MM.1S (cell line): ENCODE results near the gene TSC22D4.

Experiments
- DNase-seq: peaks from one replicate; pipeline ENCODE4 v3.0.0-alpha.2; 2015
- H2AFZ ChIP-seq: fragments of 300-600 bp; sonication (generic); 2 replicates; pipeline ENCODE4 v1.6.0; 2016; ENCODE audit warnings: antibody characterized with exemption, low read length
- H3F3A ChIP-seq: fragments of 300-600 bp; sonication (generic); 2 replicates; pipeline ENCODE4 v1.6.1; 2016; ENCODE audit warnings: mild to moderate bottlenecking, antibody characterized with exemption, low read length, moderate library complexity, mixed read lengths; ENCODE audit not compliant: insufficient read depth
- H3K27ac ChIP-seq: fragments of 300-600 bp; sonication (generic); 2 replicates; pipeline ENCODE4 v1.5.1; 2016; ENCODE audit warnings: mild to moderate bottlenecking, low read length
- H3K27me3 ChIP-seq: fragments of 300-600 bp; sonication (generic); replicated peaks from 2 replicates; pipeline ENCODE4 v1.6.0; 2016; ENCODE audit warnings: low read length; ENCODE audit not compliant: insufficient read depth
- H3K36me3 ChIP-seq: fragments of 300-600 bp; sonication (generic); replicated peaks from 2 replicates; pipeline ENCODE4 v1.6.1; 2016; ENCODE audit warnings: mild to moderate bottlenecking, low read length, mixed read lengths; ENCODE audit not compliant: insufficient read depth
- H3K4me1 ChIP-seq: fragments of 300-600 bp; sonication (generic); 2 replicates; pipeline ENCODE4 v1.6.1; 2016; ENCODE audit warnings: low read length, mixed read lengths
- H3K4me2 ChIP-seq: fragments of 300-600 bp; sonication (generic); 2 replicates; pipeline ENCODE4 v1.6.0; 2016; ENCODE audit warnings: low read depth, low read length
- H3K4me3 ChIP-seq: fragments of 300-600 bp; sonication (generic); 2 replicates; pipeline ENCODE4 v1.5.1; 2016; ENCODE audit warnings: low read length, mixed read lengths
- H3K79me2 ChIP-seq: fragments of 300-600 bp; sonication (generic); 2 replicates; pipeline ENCODE4 v1.6.1; 2016; ENCODE audit warnings: mixed run types, low read length, mixed read lengths
- H3K9ac ChIP-seq: fragments of 300-600 bp; sonication (generic); 2 replicates; pipeline ENCODE4 v1.6.1; 2016; ENCODE audit warnings: low read length, mixed read lengths
- H3K9me2 ChIP-seq: fragments of 300-600 bp; sonication (generic); replicated peaks from 2 replicates; pipeline ENCODE4 v1.6.1; 2016; ENCODE audit warnings: mild to moderate bottlenecking, low read length, mixed read lengths; ENCODE audit not compliant: insufficient read depth
- H3K9me3 ChIP-seq: fragments of 300-600 bp; sonication (generic); replicated peaks from 2 replicates; pipeline ENCODE4 v1.6.1; 2016; ENCODE audit warnings: mild to moderate bottlenecking, low read length, mixed read lengths; ENCODE audit not compliant: insufficient read depth
- H4K20me1 ChIP-seq: fragments of 300-600 bp; sonication (generic); 2 replicates; pipeline ENCODE4 v1.6.1; 2016; ENCODE audit warnings: mild to moderate bottlenecking, low read length, moderate library complexity, mixed read lengths; ENCODE audit not compliant: insufficient read depth
- CTCF ChIP-seq: fragments of 300-600 bp; sonication (generic); IDR thresholded peaks from 2 replicates; pipeline ENCODE4 v1.5.1; 2016; ENCODE audit warnings: antibody characterized with exemption, low read length, mixed read lengths
- EZH2 ChIP-seq: fragments of 300-600 bp; sonication (generic); optimal IDR thresholded peaks from 2 replicates; pipeline ENCODE3; 2017; ENCODE audit warnings: low read depth, mild to moderate bottlenecking, antibody characterized with exemption, low read length, mixed read lengths
- EZH2phosphoT487 ChIP-seq: fragments of 300-600 bp; sonication (generic); IDR thresholded peaks from 2 replicates; pipeline ENCODE4 v1.6.1; 2018; ENCODE audit warnings: antibody characterized with exemption, low read length

TSC22D4 gene

GRCh38 chr7:100517305-100517704 lies 38.3 kb upstream of the TSC22D4 start:
- no peaks in the 10 kb centered on the region for H4K20me1 ChIP-seq
- H3K9me3 ChIP-seq = no peaks in the 10 kb centered on the region
- no peaks in the 10 kb centered on the region for H3K9me2 ChIP-seq
- DNase-seq = no peak
- no peak overlapping the region for H3K4me3 ChIP-seq
- no peak overlapping the region for H3K9ac ChIP-seq
- H3K27me3 ChIP-seq = no peaks in the 10 kb centered on the region
- H3K4me2 ChIP-seq = no peak overlapping the region
- H3F3A ChIP-seq = no peaks in the 10 kb centered on the region
- no peaks in the 10 kb centered on the region for H3K4me1 ChIP-seq
- TF ChIP-seq EZH2 (no peak), EZH2phosphoT487 (no peak), CTCF (no peak)
- no peak overlapping the region for H2AFZ ChIP-seq
- H3K27ac ChIP-seq = no peak overlapping the region
- H3K36me3 ChIP-seq = no peaks in the 10 kb centered on the region
- no peaks in the 10 kb centered on the region for H3K79me2 ChIP-seq

- Histone ChIP-seq H3F3A (no peaks in the 10 kb centered on the region), H3K4me2 (no peak overlapping the region), H2AFZ (no peak overlapping the region), H3K9me2 (no peaks in the 10 kb centered on the region), H4K20me1 (no peaks in the 10 kb centered on the region), H3K27me3 (no peaks in the 10 kb centered on the region), H3K27ac (no peak overlapping the region), H3K9ac (no peak overlapping the region), H3K36me3 (no peaks in the 10 kb centered on the region), H3K9me3 (no peaks in the 10 kb centered on the region), H3K4me3 (no peak overlapping the region), H3K4me1 (no peaks in the 10 kb centered on the region), H3K79me2 (no peaks in the 10 kb centered on the region)
- no peak for TF ChIP-seq EZH2
- TF ChIP-seq EZH2phosphoT487 = no peak
- TF ChIP-seq CTCF = no peak
- peak; percentile 58 for DNase-seq
These were observed 37.3 kb upstream of the TSC22D4 start for GRCh38 chr7:100516135-100516812.

- DNase-seq = no peak
- Histone ChIP-seq H3F3A (no peaks in the 10 kb centered on the region), H3K79me2 (no peaks in the 10 kb centered on the region), H3K4me1 (no peaks in the 10 kb centered on the region), H3K27me3 (no peaks in the 10 kb centered on the region), H4K20me1 (no peaks in the 10 kb centered on the region), H3K9ac (no peak overlapping the region), H3K9me2 (no peaks in the 10 kb centered on the region), H3K27ac (no peak overlapping the region), H2AFZ (no peak overlapping the region), H3K4me3 (no peak overlapping the region), H3K36me3 (no peaks in the 10 kb centered on the region), H3K4me2 (no peak overlapping the region), H3K9me3 (no peaks in the 10 kb centered on the region)
- TF ChIP-seq EZH2 (no peak), CTCF (no peak), EZH2phosphoT487 (no peak)
These were observed 36.1 kb upstream of the TSC22D4 start for GRCh38 chr7:100515072-100515532.
